GM12865 (cell line): ENCODE measurements around the gene CLASP1.

Source experiments
- DNase-seq: peaks from one replicate; pipeline ENCODE4 v3.0.0; 2010; ENCODE audit warnings: low read depth
- H3K4me3 ChIP-seq: 2 replicates; pipeline ENCODE4 v1.5.1; 2011; ENCODE audit warnings: mild to moderate bottlenecking, low read depth, low read length, control low read depth
- CTCF ChIP-seq: IDR thresholded peaks from 2 replicates; pipeline ENCODE4 v1.5.1; 2011; ENCODE audit warnings: low read length, control low read depth, low read depth, inconsistent platforms; ENCODE audit not compliant: insufficient read depth; ENCODE audit errors: missing control alignments

The CLASP1 gene

DNA sequence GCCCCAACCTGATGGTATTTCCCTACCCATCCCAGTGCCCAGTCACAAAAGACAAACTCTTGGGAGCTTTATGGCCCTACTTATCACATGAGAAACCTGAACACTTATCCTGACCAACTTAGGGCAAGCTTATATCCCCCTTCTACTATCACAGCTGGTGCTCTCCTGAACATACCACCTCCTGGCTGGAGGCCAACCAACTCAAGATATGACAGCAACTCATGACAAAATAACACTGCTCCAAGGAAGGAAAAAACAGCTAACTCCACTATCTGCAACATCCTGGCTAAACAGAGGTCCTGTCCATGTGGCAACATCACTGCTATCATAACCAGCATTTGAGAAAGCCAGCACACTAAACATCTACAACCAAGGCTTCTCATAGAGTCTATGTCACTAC is 20.9 kb upstream of the CLASP1 start:
- TF ChIP-seq CTCF: no peak
- no peak for DNase-seq
- H3K4me3 ChIP-seq: no peak overlapping the region

DNA sequence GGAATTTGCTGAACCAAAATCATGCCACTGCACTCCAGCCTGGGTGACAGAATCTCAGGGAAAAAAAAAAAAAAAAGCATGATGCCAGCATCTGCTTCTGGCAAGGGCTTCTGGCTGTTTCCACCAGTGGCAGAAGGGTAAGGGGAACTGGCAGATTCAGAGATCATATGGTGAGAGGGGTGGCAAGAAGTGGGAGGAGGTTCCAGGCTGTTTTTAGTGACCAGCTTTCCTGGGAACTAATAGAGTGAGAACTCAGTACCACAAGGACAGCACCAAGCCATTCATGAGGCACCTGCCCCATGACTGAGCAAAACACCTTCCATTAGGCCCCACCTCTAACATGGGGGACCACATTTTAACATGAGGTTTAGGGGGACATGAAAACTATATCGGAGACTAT is 18.4 kb upstream of the CLASP1 start:
- DNase-seq: no peak
- TF ChIP-seq CTCF: no peak
- H3K4me3 ChIP-seq: no peak overlapping the region

- no peak overlapping the region for H3K4me3 ChIP-seq
- DNase-seq: no peak
- no peak for TF ChIP-seq CTCF
Measured at GRCh38 chr2:121666042-121666441, 16.8 kb upstream of the CLASP1 start.

GRCh38 chr2:121665504-121665903 is 16.2 kb upstream of the CLASP1 start:
- no peak for TF ChIP-seq CTCF
- DNase-seq: no peak
- H3K4me3 ChIP-seq: no peak overlapping the region

DNA sequence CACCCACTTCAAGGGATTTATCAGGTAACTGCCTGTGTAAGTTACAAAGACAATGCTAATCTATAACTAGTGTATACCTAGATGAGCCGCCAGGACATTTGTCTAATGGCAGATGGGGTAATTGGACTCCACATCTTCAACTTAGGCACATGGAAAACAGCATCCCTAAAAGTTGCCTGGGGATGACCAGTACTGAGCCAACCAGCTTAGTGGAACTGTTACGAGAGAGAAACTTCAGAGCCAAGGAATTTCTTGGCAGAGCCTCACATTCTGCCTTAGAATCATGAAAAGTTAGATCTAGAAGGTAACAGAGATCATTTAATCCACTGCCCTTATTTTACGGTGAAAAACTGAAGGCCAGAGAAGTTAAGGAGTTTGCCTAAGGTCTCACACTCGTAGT is 15.5 kb upstream of the CLASP1 start:
- DNase-seq: no peak
- TF ChIP-seq CTCF: no peak
- H3K4me3 ChIP-seq: no peak overlapping the region

DNA sequence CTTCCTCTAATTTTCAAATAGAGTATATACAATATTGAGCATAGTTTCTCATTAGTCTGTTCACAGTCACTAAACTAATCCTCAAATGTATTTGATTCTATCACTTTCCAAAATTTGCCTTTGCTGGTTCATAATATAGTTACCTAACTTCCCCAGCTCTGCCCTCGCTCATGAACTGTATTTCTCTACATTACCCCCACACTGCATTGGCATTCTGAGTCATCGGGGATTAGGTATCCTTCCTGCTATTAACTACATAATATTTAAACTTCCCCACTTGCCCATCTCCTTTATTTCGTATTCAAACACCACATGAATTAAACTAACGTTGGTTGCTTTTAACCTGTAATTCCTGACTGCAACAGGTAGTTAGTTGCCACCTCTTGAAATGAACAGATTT is 14.8 kb upstream of the CLASP1 start:
- no peak for DNase-seq
- no peak for TF ChIP-seq CTCF
- H3K4me3 ChIP-seq: no peak overlapping the region

GRCh38 chr2:121663434-121663833 is 14.2 kb upstream of the CLASP1 start:
- no peak for DNase-seq
- H3K4me3 ChIP-seq: no peak overlapping the region
- no peak for TF ChIP-seq CTCF
